NCI-H526 treated with DMSO at 0.1 percent for 48 hours (cell line): Measurements from ENCODE around the gene CAMK2N2.

Experiments used
- DNase-seq: peaks from one replicate; lab custom pipeline; 2025; lab: John Stamatoyannopoulos, UW

Gene CAMK2N2

DNA sequence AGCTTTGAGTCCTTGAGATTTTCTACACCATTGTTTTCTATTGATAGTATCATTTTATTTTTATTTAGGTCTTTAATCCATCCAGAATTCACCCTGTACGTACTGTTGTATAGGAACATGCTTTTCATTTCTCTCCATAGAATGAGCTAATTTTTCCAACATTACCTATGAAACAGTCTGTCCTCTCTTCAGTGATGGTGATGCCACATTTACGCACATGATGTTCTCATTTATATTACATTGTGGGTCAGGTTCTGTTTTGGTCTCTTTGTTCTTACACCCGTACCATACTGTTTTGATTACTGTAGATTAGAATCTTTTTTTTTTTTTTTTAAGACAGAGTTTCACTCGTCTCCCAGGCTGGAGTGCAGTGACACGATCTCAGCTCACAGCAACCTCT lies 49.6 kb downstream of the CAMK2N2 start:
- DNase-seq = no peak

GRCh38 chr3:184211297-184211696 lies 50.1 kb downstream of the CAMK2N2 start:
- no peak for DNase-seq
